ENCODE measurements around the gene CBY1. TPM values are rescaled to one million over a fixed set of nuclear protein-coding genes. Genes with fewer than 3 reads are reported as not detected.
A peak's percentile ranks its signal among the peaks of the same experiment; 100 is the strongest.

CBY1 gene
- total RNA-seq, 1 donor from 2014 or later, result 38.5 TPM

GRCh38 chr22:38715176-38715764 is 58.8 kb downstream of the CBY1 start:
- DNase-seq (ENCODE audit: low spot score in 2 of 2, unreplicated experiment in 2 of 2), result no peak
- Mint-ChIP-seq H3K9me3 (no peaks in the 10 kb centered on the region), H3K27me3 (ENCODE audit: low read depth) (no peaks in the 10 kb centered on the region), H3K36me3 (peaks cover 17% of the 10 kb centered on the region), H3K4me1 (peaks cover 25% of the 10 kb centered on the region), H3K27ac (peak overlapping the region; percentile 22), H3K4me3 (no peak overlapping the region)
- no peak for TF ChIP-seq CTCF (IDR thresholded peaks at IDR 0.05; ENCODE audit: unreplicated experiment)

- H3K4me3 Mint-ChIP-seq, result no peak overlapping the region
- no peaks in the 10 kb centered on the region for H3K9me3 Mint-ChIP-seq
- DNase-seq (ENCODE audit: low spot score in 2 of 2, unreplicated experiment in 2 of 2), result no peak
- peaks cover 15% of the 10 kb centered on the region for H3K36me3 Mint-ChIP-seq
- H3K27me3 Mint-ChIP-seq (ENCODE audit: low read depth), result no peaks in the 10 kb centered on the region
- no peak for TF ChIP-seq CTCF (IDR thresholded peaks at IDR 0.05; ENCODE audit: unreplicated experiment)
- no peak overlapping the region for H3K27ac Mint-ChIP-seq
- peaks cover 25% of the 10 kb centered on the region for H3K4me1 Mint-ChIP-seq
Measured at GRCh38 chr22:38715852-38716251, 59.4 kb downstream of the CBY1 start.

GRCh38 chr22:38716271-38716670 is 59.8 kb downstream of the CBY1 start:
- peak overlapping the region; percentile 50 for H3K27ac Mint-ChIP-seq

GRCh38 chr22:38716826-38717225 is 60.4 kb downstream of the CBY1 start:
- H3K4me1 Mint-ChIP-seq, result peaks cover 25% of the 10 kb centered on the region
- H3K9me3 Mint-ChIP-seq, result no peaks in the 10 kb centered on the region
- peak overlapping the region; percentile 54 for H3K27ac Mint-ChIP-seq
- TF ChIP-seq CTCF (IDR thresholded peaks at IDR 0.05; ENCODE audit: unreplicated experiment), result no peak
- no peak overlapping the region for H3K4me3 Mint-ChIP-seq
- DNase-seq (ENCODE audit: low spot score in 2 of 2, unreplicated experiment in 2 of 2), result no peak
- H3K36me3 Mint-ChIP-seq, result peaks cover 20% of the 10 kb centered on the region
- no peaks in the 10 kb centered on the region for H3K27me3 Mint-ChIP-seq (ENCODE audit: low read depth)

More at GRCh38 chr22:38716271-38716670, 59.8 kb downstream of the CBY1 start:
- DNase-seq (ENCODE audit: low spot score in 2 of 2, unreplicated experiment in 2 of 2), result no peak
- Mint-ChIP-seq H3K27me3 (ENCODE audit: low read depth) (no peaks in the 10 kb centered on the region), H3K4me3 (no peak overlapping the region), H3K4me1 (peaks cover 25% of the 10 kb centered on the region), H3K9me3 (no peaks in the 10 kb centered on the region), H3K36me3 (peaks cover 15% of the 10 kb centered on the region)
- TF ChIP-seq CTCF (IDR thresholded peaks at IDR 0.05; ENCODE audit: unreplicated experiment), result no peak

- DNase-seq (ENCODE audit: low spot score in 2 of 2, unreplicated experiment in 2 of 2), result no peak
- H3K27me3 Mint-ChIP-seq (ENCODE audit: low read depth), result no peaks in the 10 kb centered on the region
- no peak overlapping the region for H3K4me3 Mint-ChIP-seq
- no peak for TF ChIP-seq CTCF (IDR thresholded peaks at IDR 0.05; ENCODE audit: unreplicated experiment)
- peaks cover 24% of the 10 kb centered on the region for H3K36me3 Mint-ChIP-seq
- H3K27ac Mint-ChIP-seq, result no peak overlapping the region
- no peaks in the 10 kb centered on the region for H3K9me3 Mint-ChIP-seq
- H3K4me1 Mint-ChIP-seq, result peaks cover 25% of the 10 kb centered on the region
Measured at GRCh38 chr22:38717244-38717643, 60.8 kb downstream of the CBY1 start.

- Mint-ChIP-seq H3K27ac (peak overlapping the region; percentile 40), H3K4me1 (peaks cover 18% of the 10 kb centered on the region), H3K9me3 (no peaks in the 10 kb centered on the region), H3K36me3 (peaks cover 24% of the 10 kb centered on the region), H3K27me3 (ENCODE audit: low read depth) (no peaks in the 10 kb centered on the region), H3K4me3 (no peak overlapping the region)
- TF ChIP-seq CTCF (IDR thresholded peaks at IDR 0.05; ENCODE audit: unreplicated experiment), result peak; percentile 38
- no peak for DNase-seq (ENCODE audit: low spot score in 2 of 2, unreplicated experiment in 2 of 2)
Measured at GRCh38 chr22:38718414-38718813, 62.0 kb downstream of the CBY1 start.
